ENCODE data around the gene NANOS1. TPM values are rescaled to one million over a fixed set of nuclear protein-coding genes. Genes with fewer than 3 reads are reported as not detected.
A peak's percentile ranks its signal among the peaks of the same experiment; 100 is the strongest.

NANOS1 gene
- polyA plus RNA-seq, 3 donors = 0.04 TPM; not detected in 2

- WGBS (ENCODE audit: insufficient coverage) = 100% methylated on average over 1 of the region's 7 CpGs
- Histone ChIP-seq H4K20me1 (ENCODE audit: insufficient read depth, low read length) (peaks cover 100% of the 10 kb centered on the region), H3K36me3 (replicated peaks in 1 of 2; ENCODE audit: control insufficient read depth in 1 of 2, insufficient read depth in 2 of 2, low read length in 2 of 2) (peaks cover 92 to 100% of the 10 kb centered on the region in 2 donors), H3K27ac (ENCODE audit: low read depth in 1 of 2, low read length in 2 of 2) (peak overlapping the region in 1 of 2 donors; percentile 11), H3K4me1 (ENCODE audit: control insufficient read depth in 1 of 2, insufficient read depth in 2 of 2, low read length in 2 of 2) (no peaks in the 10 kb centered on the region), H3K9me3 (replicated peaks in 1 of 2; ENCODE audit: control insufficient read depth in 1 of 2, insufficient read depth in 1 of 2, low read length in 2 of 2) (no peaks in the 10 kb centered on the region), H3K4me2 (replicated peaks; ENCODE audit: extremely low read depth, low read length, poor library complexity, severe bottlenecking) (no peak overlapping the region), H3K79me2 (ENCODE audit: insufficient read depth, low read length) (peaks cover 100% of the 10 kb centered on the region), H3K27me3 (ENCODE audit: control insufficient read depth in 2 of 2, insufficient read depth in 2 of 2, low read length in 2 of 2) (no peaks in the 10 kb centered on the region), H3K9ac (ENCODE audit: insufficient read depth, low read length, poor library complexity, severe bottlenecking) (no peak overlapping the region), H3K4me3 (replicated peaks in 1 of 3; ENCODE audit: low read depth in 2 of 3, low read length in 3 of 3) (no peak overlapping the region), H2AFZ (ENCODE audit: insufficient read depth, low read depth, low read length, poor library complexity, severe bottlenecking) (no peak overlapping the region)
- intact Hi-C loops (cut with micrococcal nuclease) = no loop called here
- Mint-ChIP-seq H3K27me3 (ENCODE audit: low read depth in 3 of 3) (peaks cover 0 to 5% (median 0%) of the 10 kb centered on the region in 3 donors), H3K27ac (peak overlapping the region in 2 of 7 donors; percentile 33 to 54), H3K9me3 (no peaks in the 10 kb centered on the region), H3K4me1 (no peaks in the 10 kb centered on the region), H3K4me3 (no peak overlapping the region), H3K36me3 (peaks cover 96 to 100% of the 10 kb centered on the region in 2 donors)
- no peak for DNase-seq
- TF ChIP-seq CTCF (IDR thresholded peaks at IDR 0.05) = no peak
Observed at GRCh38 chr10:119045561-119045960, 16.0 kb downstream of the NANOS1 start.

- Mint-ChIP-seq H3K27me3 (ENCODE audit: low read depth in 3 of 3) (peaks cover 0 to 3% (median 0%) of the 10 kb centered on the region in 3 donors), H3K9me3 (no peaks in the 10 kb centered on the region), H3K4me3 (no peak overlapping the region), H3K27ac (no peak overlapping the region), H3K36me3 (peaks cover 96 to 100% of the 10 kb centered on the region in 2 donors), H3K4me1 (no peaks in the 10 kb centered on the region)
- DNase-seq = no peak
- intact Hi-C loops (cut with micrococcal nuclease) = no loop called here
- no peak overlapping the region for H2AFZ ChIP-seq (ENCODE audit: insufficient read depth, low read depth, low read length, poor library complexity, severe bottlenecking)
- no peak overlapping the region for H3K9ac ChIP-seq (ENCODE audit: insufficient read depth, low read length, poor library complexity, severe bottlenecking)
- H3K36me3 ChIP-seq (replicated peaks in 1 of 2; ENCODE audit: control insufficient read depth in 1 of 2, insufficient read depth in 2 of 2, low read length in 2 of 2) = peaks cover 93 to 100% of the 10 kb centered on the region in 2 donors
- no peaks in the 10 kb centered on the region for H3K9me3 ChIP-seq (replicated peaks in 1 of 2; ENCODE audit: control insufficient read depth in 1 of 2, insufficient read depth in 1 of 2, low read length in 2 of 2)
- H3K27me3 ChIP-seq (ENCODE audit: control insufficient read depth in 2 of 2, insufficient read depth in 2 of 2, low read length in 2 of 2) = no peaks in the 10 kb centered on the region
- no peak overlapping the region for H3K4me2 ChIP-seq (replicated peaks; ENCODE audit: extremely low read depth, low read length, poor library complexity, severe bottlenecking)
- H3K79me2 ChIP-seq (ENCODE audit: insufficient read depth, low read length) = peaks cover 100% of the 10 kb centered on the region
- H3K27ac ChIP-seq (ENCODE audit: low read depth in 1 of 2, low read length in 2 of 2) = no peak overlapping the region
- no peak overlapping the region for H3K4me3 ChIP-seq (replicated peaks in 1 of 3; ENCODE audit: low read depth in 2 of 3, low read length in 3 of 3)
- no peaks in the 10 kb centered on the region for H3K4me1 ChIP-seq (ENCODE audit: control insufficient read depth in 1 of 2, insufficient read depth in 2 of 2, low read length in 2 of 2)
- TF ChIP-seq CTCF (IDR thresholded peaks at IDR 0.05) = no peak
- peaks cover 100% of the 10 kb centered on the region for H4K20me1 ChIP-seq (ENCODE audit: insufficient read depth, low read length)
- 100% methylated on average over 2 of the region's 5 CpGs for WGBS (ENCODE audit: insufficient coverage)
Observed at GRCh38 chr10:119049361-119049760, 19.8 kb downstream of the NANOS1 start.
